GM12892 (cell line): ENCODE measurements around the gene S1PR1.

Experiments used
- POLR2A ChIP-seq: IDR thresholded peaks from 2 replicates; pipeline ENCODE4 v1.6.1; 2011; ENCODE audit warnings: low read depth, low read length, control low read depth
- POLR2AphosphoS5 ChIP-seq: IDR thresholded peaks from 2 replicates; pipeline ENCODE4 v1.6.1; 2011; ENCODE audit warnings: low read depth, low read length, control low read depth
- TAF1 ChIP-seq: IDR thresholded peaks from 2 replicates; pipeline ENCODE4 v1.6.1; 2011; ENCODE audit warnings: low read depth, mild to moderate bottlenecking, control low read depth, low read length, borderline replicate concordance

- no peak for TF ChIP-seq POLR2A
- no peak for TF ChIP-seq POLR2AphosphoS5
- no peak for TF ChIP-seq TAF1
Observed at GRCh38 chr1:101268893-101269292, 32.1 kb downstream of the S1PR1 start.
